ENCODE measurements around the gene MED22. TPM values are rescaled to one million over a fixed set of nuclear protein-coding genes. Genes with fewer than 3 reads are reported as not detected.

Gene MED22
- total RNA-seq, 1 donor from 2014 or later, result 23.4 TPM

DNA sequence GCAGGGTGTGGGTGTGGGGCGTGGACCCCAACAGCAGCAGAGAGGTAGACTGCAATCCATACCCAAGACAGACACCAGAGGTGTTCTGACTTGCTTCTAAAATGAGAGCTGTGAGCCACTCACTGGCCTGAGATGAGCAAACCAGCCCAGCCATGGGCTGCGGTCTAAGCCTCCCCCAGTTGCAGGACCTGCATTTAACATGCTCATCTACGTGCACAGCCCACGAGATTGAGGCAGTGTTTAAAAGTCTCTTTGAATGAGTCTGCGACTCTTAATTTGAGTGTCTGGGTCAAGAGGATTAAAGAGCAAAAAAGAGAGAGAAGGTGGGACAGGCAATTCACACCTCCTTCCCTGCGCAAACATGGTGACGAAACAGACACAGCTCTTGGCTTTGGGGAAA, 22.0 kb upstream of the MED22 start:
- DNase-seq (ENCODE audit: extremely low spot score, unreplicated experiment), result no peak
- Mint-ChIP-seq H3K27ac (ENCODE audit: unreplicated experiment) (peak overlapping the region; percentile 19), H3K4me1 (ENCODE audit: unreplicated experiment) (peaks cover 54% of the 10 kb centered on the region), H3K9me3 (ENCODE audit: unreplicated experiment) (no peaks in the 10 kb centered on the region), H3K4me3 (ENCODE audit: unreplicated experiment) (no peak overlapping the region), H3K27me3 (ENCODE audit: unreplicated experiment) (no peaks in the 10 kb centered on the region), H3K36me3 (ENCODE audit: unreplicated experiment) (peaks cover 24% of the 10 kb centered on the region)
- no peak for TF ChIP-seq CTCF (IDR thresholded peaks at IDR 0.05)

- DNase-seq (ENCODE audit: extremely low spot score, unreplicated experiment), result no peak
- H3K9me3 Mint-ChIP-seq (ENCODE audit: unreplicated experiment), result no peaks in the 10 kb centered on the region
- no peak for TF ChIP-seq CTCF (IDR thresholded peaks at IDR 0.05)
- H3K4me1 Mint-ChIP-seq (ENCODE audit: unreplicated experiment), result peaks cover 49% of the 10 kb centered on the region
- no peaks in the 10 kb centered on the region for H3K27me3 Mint-ChIP-seq (ENCODE audit: unreplicated experiment)
- H3K36me3 Mint-ChIP-seq (ENCODE audit: unreplicated experiment), result peaks cover 25% of the 10 kb centered on the region
- H3K4me3 Mint-ChIP-seq (ENCODE audit: unreplicated experiment), result no peak overlapping the region
- no peak overlapping the region for H3K27ac Mint-ChIP-seq (ENCODE audit: unreplicated experiment)
Observed at GRCh38 chr9:133369422-133369821, 21.5 kb upstream of the MED22 start.

GRCh38 chr9:133368249-133368881, 20.4 kb upstream of the MED22 start:
- H3K4me1 Mint-ChIP-seq (ENCODE audit: unreplicated experiment), result peaks cover 44% of the 10 kb centered on the region
- DNase-seq (ENCODE audit: extremely low spot score, unreplicated experiment), result no peak
- peak overlapping the region; percentile 69 for H3K27ac Mint-ChIP-seq (ENCODE audit: unreplicated experiment)
- H3K36me3 Mint-ChIP-seq (ENCODE audit: unreplicated experiment), result peaks cover 32% of the 10 kb centered on the region
- no peak overlapping the region for H3K4me3 Mint-ChIP-seq (ENCODE audit: unreplicated experiment)
- H3K27me3 Mint-ChIP-seq (ENCODE audit: unreplicated experiment), result no peaks in the 10 kb centered on the region
- H3K9me3 Mint-ChIP-seq (ENCODE audit: unreplicated experiment), result no peaks in the 10 kb centered on the region
- TF ChIP-seq CTCF (IDR thresholded peaks at IDR 0.05), result no peak

DNA sequence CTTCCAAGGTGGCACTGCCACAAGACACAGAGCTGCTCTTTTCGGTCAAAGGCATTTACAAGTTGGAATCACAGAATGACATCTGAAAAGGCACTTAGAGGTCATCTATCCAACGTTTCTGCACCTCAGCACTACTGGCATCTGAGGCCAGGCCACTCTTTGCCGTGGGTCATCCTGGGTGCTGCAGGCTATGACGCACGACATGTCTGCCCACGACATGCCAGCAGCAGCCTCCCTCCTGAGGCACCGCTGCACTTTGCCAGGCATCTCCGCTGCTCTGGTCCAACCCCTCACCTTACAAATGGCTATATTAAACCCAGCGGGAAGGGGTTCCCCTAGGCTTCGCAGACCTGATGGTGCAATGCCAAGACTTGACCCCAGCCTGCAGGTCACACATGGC, 19.8 kb upstream of the MED22 start:
- H3K36me3 Mint-ChIP-seq (ENCODE audit: unreplicated experiment), result peaks cover 35% of the 10 kb centered on the region
- no peak for DNase-seq (ENCODE audit: extremely low spot score, unreplicated experiment)
- no peak for TF ChIP-seq CTCF (IDR thresholded peaks at IDR 0.05)
- no peak overlapping the region for H3K4me3 Mint-ChIP-seq (ENCODE audit: unreplicated experiment)
- peaks cover 41% of the 10 kb centered on the region for H3K4me1 Mint-ChIP-seq (ENCODE audit: unreplicated experiment)
- no peaks in the 10 kb centered on the region for H3K9me3 Mint-ChIP-seq (ENCODE audit: unreplicated experiment)
- H3K27ac Mint-ChIP-seq (ENCODE audit: unreplicated experiment), result no peak overlapping the region
- H3K27me3 Mint-ChIP-seq (ENCODE audit: unreplicated experiment), result no peaks in the 10 kb centered on the region

GRCh38 chr9:133367221-133367620, 19.3 kb upstream of the MED22 start:
- no peak overlapping the region for H3K27ac Mint-ChIP-seq (ENCODE audit: unreplicated experiment)
- H3K4me3 Mint-ChIP-seq (ENCODE audit: unreplicated experiment), result no peak overlapping the region
- no peaks in the 10 kb centered on the region for H3K9me3 Mint-ChIP-seq (ENCODE audit: unreplicated experiment)

More at GRCh38 chr9:133367221-133367620, 19.3 kb upstream of the MED22 start:
- DNase-seq (ENCODE audit: extremely low spot score, unreplicated experiment), result no peak
- TF ChIP-seq CTCF (IDR thresholded peaks at IDR 0.05), result no peak
- H3K36me3 Mint-ChIP-seq (ENCODE audit: unreplicated experiment), result peaks cover 35% of the 10 kb centered on the region
- H3K4me1 Mint-ChIP-seq (ENCODE audit: unreplicated experiment), result peaks cover 37% of the 10 kb centered on the region
- no peaks in the 10 kb centered on the region for H3K27me3 Mint-ChIP-seq (ENCODE audit: unreplicated experiment)
